Dedifferentiated amniotic fluid mesenchymal stem cell (primary cell): ENCODE data around the gene SPINK2.

ENCODE experiments used
- DNase-seq: peaks from one replicate; pipeline ENCODE4 v3.0.0-alpha.2; 2016; ENCODE audit errors: extremely low spot score

SPINK2 gene

DNA sequence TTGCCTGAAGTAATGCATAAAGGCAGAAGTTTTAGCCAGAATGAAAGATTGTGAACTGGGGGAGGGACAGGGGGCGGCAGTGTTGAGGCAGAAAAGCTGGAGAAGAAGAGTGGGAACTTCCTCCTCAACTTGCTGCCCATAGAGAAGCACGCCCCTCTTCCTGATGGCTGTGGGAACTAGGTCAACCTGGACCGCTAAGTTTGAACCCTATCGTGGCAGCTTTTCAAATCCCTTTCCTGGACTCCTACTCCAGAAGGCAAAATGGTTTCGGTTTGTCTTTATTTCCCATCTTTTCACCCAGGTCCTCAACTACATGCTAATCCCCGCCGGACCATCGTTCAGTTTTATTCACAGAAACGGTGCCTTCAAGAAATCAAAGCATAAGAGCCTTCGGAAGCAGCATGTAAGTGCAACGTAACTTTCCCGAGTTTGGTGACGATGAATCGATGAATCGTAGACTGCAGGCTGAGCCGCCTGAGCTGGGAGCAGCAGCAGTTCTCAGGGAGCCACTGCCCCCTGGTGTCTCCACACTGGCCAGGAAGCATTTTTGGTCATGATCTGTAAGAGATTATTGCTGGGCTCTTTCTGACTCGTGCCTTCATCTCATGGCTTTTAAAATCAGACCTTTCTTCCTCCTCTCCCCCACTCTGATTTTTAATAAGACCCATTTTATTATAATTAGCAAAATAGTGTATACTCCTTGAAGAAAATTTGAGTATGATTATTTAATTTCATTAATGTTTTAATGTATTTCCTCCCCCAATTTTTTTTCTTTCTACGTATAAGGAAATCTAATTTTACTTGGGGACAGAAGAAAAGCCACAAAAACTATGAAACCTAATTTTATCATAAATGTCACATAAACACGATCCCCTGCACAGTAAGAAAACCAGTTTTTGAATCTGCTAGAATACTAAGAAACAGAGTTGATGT, 21.4 kb downstream of the SPINK2 start:
- DNase-seq = peak; percentile 92

- DNase-seq = no peak
These were observed 22.2 kb downstream of the SPINK2 start for GRCh38 chr4:56799161-56799759.

- DNase-seq = no peak
These were observed 25.3 kb downstream of the SPINK2 start for GRCh38 chr4:56796211-56796610.

GRCh38 chr4:56791316-56791715, 30.2 kb downstream of the SPINK2 start:
- no peak for DNase-seq

DNA sequence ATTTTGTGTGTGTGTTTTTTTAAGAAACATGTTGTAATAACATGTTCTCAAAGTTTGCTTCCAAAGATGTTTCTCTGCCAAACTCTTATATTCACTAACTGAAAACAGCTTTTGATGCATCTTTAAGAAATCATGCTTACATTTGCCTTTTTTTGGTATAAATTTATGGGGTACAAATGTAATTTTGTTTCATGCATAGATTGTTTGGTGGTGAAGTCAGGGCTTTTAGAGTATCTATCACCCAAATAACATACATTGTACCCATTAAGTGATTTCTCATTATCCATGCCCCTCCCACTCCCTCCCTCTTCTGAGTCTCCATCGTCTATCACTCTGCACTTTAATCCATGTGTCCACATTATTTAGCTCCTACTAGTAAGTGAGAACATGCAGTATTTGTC, 30.8 kb downstream of the SPINK2 start:
- no peak for DNase-seq

GRCh38 chr4:56788081-56788480, 33.4 kb downstream of the SPINK2 start:
- DNase-seq = no peak

- DNase-seq = no peak
These were observed 34.1 kb downstream of the SPINK2 start for GRCh38 chr4:56787380-56787779.

DNA sequence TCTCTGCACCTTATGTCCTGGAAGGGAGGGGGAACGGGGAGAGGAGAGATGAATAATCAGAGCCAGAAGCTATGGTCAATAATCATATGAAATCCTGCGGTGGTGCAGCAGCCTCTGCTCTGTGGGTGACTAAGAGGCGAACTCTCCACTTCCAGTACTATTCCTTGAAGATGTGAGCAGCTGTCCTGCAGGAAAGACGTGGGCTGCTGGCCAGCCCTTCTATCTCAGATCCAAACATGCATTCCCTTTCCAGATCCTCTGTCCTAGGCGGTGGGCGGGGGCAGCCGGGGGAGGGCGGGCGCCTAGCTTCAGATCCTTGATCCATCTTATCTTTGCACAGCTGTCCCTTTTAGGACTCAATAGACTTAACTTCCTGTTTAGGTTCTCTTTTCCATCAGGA, 34.5 kb downstream of the SPINK2 start:
- DNase-seq = no peak

DNA sequence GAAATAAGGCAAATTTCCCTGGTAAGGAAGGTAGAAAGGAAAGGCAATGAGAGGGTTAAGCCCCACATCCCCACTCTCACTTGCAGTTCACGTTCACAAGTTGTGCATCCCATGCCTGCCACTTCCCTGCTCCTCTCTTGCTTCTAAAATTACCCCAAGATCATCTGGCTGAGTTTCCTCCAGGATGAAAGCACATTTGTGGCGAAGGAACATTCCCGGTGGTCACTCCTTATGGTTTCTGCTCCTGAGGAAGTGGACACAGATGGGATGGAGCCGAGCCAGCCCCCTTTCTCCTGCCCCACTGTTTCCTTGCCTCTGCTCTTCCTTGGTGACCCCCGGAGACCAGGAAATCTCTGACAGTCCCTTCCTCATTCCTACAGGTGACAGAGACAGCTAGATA, 37.5 kb downstream of the SPINK2 start:
- DNase-seq = no peak

DNA sequence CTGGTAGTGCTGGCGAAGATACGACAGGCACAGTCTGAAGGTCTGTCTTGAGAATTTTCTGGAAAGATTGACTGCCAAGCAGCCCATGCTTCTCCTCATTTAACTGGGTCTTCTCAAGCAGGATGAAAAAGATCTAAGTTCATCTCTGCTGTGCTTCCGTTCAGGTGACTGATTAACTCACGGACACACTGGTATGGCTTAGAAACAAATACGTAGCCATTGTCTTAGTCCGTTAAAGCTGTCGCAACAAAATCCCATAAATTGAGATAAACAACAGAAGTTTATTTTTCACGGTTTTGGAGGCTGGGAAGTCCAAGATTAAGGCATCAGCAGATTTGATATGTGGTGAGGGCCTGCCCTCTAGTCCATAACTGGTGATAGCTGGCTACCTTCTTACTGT, 39.5 kb downstream of the SPINK2 start:
- no peak for DNase-seq

- no peak for DNase-seq
These were observed 48.2 kb downstream of the SPINK2 start for GRCh38 chr4:56773346-56773745.

DNA sequence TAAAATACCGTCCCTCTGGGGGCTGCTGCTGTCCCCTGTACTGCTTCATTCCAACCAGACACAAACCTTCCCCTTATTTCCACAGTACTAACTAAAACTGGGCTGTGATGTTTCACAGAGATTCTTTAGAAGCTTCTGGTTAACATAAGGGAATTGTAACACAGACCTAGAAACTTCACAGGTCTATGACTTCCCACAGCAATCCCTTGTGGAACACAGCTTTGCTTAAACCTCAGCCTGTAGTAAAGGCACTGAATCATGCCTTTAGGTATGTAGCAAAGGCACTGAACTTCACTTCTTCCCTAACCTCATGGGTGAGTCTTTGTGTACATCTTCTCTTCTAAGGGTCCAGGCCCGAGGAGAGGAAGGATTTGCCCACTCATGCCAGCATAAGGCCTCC, 49.4 kb downstream of the SPINK2 start:
- DNase-seq = no peak

GRCh38 chr4:56768763-56769162, 52.7 kb downstream of the SPINK2 start:
- no peak for DNase-seq

- DNase-seq = no peak
These were observed 53.2 kb downstream of the SPINK2 start for GRCh38 chr4:56768316-56768715.

DNA sequence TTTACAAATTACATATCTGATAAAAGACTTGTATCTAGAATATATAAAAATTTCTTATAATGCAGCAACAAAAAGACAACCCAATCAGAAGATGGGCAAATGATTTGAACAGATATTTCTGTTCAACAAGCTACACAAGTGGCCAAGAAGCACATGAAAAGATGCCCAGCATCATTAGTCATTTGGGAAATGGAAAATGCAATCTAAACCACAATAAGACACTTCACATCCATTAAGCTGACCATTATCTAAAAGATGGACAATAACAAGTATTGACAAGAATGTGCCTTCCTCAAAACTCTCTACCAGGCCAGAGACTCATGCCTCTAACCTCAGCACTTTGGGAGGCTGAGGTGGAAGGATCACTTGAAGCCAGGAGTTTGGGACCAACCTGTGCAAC, 53.9 kb downstream of the SPINK2 start:
- DNase-seq = no peak

DNA sequence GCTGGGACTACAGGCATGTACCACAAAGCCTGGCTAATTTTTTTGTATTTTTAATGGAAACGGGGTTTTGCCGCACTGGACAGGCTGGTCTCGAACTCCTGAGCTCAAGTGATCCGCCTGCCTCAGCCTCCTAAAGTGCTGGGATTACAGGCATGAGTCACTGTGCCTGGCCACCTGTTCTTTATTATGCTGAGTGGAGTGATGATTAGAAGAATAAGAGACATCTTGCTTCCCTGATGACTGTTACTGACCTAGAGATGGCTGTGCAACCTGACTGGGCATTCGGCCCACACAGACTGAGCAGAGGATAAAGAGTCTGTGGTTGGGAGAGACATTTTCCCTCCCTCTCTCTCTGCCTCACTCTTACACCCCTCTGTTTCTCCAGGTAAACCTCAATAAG, 56.7 kb downstream of the SPINK2 start:
- DNase-seq = no peak

GRCh38 chr4:56764223-56764622, 57.3 kb downstream of the SPINK2 start:
- no peak for DNase-seq

DNA sequence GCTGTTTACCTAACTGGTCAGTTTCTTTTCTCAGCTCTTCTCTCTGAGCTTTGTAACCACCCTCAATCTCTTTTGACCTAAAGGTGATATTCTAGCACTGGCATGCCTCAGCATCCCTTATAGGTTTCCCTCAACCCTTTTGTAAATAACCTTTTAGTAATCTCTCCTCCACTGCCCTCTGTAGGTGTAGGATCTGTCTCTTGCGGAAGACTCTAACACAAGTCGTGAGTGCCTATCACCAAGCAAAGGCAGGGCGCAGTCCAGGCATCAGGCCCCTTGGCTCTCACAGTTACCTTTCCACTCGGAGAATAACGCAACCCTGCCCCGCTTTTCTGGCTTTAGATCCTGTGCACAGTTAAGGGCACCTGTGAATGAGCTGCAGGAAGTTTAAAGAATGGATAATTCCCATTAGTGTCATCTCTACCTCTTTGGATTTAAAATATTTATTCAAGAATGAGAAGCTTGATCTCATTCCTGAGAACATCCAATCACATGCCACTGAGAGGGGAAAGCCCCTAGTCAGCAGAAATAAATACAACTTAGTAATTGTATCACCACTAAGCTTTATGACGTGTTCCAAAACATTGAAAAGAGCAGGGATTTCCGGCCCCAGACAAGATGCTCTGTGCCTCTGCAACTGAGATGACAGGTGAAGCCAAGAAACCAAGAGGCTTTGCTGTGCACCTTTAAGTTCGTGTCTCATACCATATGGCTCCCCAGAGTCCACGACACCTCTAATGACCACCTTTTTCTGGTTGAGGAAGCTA, 58.8 kb downstream of the SPINK2 start:
- DNase-seq = no peak

DNA sequence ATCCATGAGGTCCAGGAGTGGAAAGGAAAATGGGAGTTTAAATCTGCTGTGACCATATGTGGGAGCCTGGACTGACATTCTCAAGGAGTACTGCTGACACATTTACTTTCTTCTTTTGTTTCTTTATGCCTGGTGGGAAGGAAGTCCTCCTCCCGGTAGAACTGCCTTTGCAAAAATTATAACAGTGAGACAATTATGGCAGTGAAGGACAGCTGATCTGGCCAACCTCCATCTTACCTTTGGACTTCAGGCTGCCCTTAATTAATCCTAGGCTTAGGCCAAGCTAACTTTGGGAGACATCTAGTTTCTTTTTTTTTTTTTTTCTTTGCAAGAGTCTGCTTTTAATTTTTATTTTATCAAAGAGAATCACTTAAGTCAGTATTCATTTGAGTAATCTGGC, 61.3 kb downstream of the SPINK2 start:
- DNase-seq = no peak
